ENCODE data around the gene CEP170B.
"Not testable (repeated sequence)": the region's sequence is repeated elsewhere in the genome, so short reads cannot be mapped to it uniquely, and the experiment has no call there.

The CEP170B gene

DNA sequence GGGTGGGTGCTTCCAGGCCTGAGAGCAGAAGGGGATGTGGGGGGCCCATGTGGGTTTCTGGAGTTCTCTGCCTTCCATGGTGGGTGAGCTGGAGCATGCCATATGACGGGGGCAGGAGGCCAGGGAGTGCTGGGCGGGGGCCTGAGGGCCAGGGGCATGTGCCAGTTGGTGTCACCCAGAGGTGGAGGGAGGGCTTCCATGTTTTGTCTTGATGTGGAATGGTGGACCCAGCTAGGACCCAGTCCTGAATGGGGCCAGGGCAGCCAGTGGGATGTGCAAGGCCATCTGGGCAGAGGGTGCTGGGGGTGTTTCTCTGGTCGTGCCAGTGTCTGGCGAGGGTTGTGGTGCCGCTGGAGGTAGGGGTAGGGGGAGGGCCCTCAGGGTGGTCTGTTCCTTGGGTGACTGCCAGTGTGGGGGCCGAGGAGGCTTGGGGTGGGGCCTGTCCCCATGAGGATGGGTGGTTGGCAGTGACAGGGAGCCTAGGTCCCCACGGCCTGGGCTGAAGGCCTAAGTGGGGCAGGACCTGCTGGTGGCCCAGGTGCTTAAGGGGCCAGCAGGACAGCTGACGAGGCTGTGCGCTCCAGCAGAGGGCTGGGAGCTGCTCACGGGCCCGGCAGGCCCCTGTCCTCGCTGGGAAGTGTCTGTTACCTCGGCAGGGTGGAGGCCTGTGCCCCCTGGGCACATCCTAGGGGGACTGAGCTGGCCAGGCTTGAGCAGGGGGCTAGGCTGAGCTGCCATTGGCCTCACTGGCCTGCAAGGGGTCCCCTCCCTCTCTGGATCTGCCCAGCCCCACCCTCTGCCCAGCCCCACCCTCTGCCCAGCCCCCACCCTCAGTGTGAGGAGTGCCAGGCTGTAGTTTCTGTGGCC is 26.8 kb downstream of the CEP170B start:
- peak in 1 of 5 experiments; percentile 2 for DNase-seq

DNA sequence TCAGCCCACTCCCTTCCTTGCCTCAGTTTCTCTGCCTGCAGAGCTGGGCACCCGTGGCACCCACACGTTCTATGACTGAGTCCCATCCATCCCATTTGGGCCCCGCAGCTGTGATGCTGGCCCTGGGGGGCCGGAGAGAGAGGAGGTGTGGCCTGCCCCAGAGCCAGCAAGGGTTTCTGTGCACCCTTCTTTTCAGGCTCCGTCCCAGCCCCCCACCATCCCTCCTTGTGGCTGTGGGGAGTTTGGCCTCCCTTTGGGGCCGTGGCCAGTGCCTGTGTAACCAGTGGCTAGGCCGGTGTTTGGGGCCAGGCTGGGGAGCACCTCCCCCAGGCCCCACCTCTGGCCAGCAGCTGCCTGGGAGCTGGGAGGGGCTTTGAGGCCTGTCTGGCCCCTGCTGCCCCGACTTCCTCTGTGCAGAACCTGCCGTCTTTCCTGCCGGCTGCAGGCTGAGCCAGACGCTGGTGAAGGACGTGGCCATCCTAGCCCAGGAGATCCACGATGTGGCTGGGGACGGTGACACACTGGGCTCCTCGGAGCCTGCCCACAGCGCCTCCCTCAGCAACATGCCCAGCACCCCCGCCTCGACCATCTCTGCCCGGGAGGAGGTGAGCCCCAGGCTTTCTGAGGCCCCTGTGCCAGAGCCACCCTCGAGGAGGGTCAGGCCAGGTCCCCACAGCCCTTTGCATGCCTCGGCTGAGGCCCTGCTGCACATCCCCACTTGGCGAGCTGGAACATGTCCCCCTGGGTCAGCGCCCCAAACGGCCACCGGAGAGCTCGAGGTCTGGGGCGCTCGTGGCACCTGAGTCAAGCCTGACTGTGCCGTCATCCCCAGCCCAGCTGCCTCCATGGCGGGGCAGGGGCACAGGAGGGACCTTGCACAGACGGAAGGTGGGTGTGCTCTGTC is 27.7 kb downstream of the CEP170B start:
- peak in 1 of 5 experiments; percentile 1 for DNase-seq

DNA sequence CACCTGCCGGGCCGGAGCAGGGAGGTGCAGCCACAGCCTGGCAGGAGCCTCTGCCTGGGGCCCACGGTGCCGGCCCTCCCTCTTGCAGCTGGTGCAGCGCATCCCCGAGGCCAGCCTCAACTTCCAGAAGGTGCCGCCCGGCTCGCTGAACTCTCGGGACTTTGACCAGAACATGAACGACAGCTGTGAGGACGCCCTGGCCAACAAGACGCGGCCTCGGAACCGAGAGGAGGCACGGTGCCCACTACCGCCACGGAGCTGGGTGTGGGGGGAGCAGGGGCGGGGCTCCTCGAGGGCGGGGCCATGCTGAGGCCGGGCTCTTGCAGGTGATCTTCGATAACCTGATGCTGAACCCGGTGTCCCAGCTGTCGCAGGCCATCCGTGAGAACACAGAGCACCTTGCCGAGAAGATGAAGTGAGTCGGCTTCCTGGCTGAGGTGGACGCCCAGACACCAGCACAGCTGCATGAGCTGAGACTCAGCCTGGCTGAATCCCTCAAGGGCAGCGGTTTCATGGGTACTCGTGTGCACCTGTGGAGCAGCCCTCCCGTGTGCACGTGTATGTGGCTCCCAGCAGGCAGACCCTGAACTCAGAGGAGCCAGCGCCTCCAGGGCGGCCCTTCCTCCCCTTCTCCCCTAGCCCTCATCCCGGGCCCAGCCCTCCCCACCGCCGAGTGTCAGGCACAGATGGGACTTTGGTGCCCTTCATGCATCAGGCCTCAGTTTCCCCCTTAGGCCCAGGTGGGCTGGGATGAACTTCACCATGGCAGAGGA is 28.6 kb downstream of the CEP170B start:
- no peak for DNase-seq

DNA sequence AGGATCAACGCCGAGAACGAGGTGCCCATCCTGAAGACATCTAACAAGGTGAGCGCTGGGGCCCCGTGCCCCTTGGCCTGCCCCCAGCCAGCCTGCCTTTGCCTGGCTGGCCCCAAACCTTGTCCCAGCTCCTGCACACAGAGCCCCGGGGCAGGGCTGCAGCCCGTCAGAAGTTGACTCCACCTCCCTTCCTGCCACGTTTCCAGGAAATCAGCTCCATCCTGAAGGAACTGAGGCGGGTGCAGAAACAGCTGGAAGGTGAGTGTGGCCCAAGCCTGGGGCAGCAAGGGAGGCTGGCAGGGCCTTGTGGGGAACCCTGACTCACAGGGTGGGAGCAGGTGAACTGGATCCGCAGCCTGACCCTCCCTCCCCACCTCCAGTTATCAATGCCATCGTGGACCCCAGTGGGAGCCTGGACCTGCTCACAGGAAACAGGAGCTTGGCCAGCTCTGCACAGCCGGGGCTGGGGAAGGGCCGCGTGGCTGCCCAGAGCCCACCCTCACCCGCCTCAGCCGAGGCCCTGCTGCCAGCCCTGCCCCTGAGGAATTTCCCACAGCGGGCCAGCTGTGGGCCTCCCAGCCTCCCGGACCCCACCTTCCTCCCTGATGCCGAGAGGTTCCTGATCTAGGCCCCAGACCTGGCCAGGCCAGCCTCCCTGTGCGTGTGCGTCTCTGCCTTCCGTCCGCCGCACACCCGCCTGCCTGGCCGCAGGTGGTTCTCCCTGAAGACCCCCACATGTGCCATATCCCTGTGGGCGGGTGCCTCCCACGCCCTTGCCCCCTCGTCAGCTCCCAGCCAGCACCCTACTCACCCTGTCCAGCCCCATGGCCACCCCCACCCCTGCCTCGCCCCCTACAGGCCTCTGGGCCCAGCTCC is 29.5 kb downstream of the CEP170B start:
- DNase-seq, result no peak

DNA sequence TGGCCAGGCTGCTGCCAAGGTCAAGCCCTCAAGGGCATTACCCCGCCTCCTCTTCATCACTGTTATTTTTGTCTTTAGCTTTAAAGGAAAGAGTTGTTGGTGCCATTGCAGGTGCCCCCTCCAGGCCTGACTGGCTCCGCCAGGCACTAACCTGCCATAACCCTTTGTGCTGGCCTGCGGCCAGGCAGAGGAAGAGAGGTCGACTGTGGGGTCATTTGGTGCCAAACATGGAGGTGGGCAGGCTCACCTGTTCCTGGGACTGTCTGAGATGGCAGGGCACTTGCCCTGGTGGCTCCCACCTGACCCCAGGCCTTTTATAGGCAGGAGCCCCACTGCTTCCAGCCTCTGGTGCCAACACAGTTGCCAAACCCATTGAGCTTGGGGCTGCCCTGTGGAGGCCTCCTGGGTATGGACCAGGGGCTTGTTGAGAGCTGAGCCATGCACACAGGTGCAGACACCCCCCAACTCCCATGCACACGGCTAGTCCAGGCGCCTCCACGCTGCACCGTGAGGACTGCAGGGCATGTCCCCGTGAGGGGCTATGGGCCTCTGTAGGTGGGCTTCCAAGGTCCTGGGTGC is 30.2 kb downstream of the CEP170B start:
- no peak for DNase-seq

DNA sequence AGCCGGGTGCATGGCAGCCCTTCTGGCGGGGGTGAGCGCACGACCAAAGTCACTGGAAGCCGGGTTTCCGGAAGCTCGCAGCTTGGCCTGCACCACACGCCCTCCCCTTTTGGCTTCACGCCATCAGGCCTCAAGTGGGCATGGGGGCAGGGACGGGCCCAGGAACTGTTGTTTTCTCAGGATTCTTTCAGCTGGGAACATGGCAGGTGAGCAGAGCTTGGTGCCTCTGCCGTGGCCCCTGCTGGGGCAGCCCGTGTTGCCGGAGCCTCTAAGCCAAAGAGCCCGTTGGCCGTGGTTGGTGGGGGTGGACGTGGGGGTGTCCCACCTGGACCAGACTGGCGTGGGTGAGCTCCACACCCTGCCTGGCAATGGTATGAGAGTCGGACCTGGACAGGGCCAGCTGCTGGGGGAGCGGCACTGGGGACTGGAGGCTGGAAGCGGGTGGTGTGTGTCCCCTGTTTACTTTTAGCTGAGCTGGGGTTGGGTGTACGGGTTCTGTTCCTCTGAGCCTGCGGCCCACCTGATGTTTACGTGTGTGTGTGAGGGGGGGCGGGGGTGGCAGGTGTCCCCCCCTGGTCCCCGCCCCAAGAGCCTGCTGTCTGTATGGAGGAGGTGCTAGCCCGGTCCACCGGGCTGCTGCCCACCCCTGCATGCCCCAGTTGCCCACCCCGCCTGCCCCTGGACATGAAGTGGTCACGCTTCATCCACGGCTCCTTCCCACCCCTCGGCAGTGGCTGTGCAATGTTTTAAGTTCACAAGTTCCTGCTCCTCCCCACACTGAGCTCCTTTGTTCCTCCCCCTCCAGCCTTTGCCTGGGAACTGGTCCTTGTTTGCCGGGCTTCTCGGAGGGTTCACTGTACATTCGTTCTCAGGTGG is 31.0 kb downstream of the CEP170B start:
- peak in 1 of 5 experiments; percentile 9 for DNase-seq

DNA sequence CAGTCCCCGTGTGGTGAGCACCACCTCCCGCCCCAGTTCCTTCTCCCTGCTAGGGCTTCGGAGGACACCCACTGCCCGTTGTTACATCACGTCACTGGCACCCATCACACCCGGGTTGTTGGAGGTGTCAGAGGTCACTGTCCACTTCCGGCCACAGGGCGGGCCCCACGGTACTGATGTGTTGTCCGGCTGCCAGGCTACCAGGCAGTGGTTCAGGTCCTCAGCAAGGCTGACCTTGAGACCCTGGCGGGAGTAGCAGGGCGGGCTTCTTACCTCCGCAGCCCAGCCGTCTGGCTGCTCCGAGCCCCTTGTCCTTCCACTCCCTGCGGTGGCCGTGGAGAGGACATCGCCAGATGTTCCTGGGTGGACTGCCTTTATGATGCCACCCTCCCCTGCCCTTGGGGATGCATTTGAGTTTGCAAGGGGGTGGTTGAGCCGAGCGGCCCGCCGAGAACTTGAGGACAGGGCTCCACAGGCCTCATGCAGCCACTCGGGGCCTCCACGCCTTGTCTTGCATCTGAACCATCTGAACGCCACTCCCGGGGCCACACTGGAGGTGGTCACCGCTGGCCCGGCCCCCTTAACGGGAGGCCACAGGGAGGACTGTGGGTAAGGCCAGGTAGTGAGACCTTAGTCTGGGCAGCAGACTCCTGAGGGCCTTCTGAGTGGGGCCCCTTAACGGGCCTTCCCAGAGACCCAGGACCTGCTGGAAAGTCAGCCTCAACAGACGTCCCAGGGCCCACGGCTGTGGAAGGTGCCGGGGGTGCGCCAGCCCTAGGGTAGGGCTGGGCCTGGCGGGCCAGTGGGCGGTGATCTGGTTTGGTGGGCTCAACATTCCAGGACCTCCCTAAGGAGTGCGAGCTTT is 32.5 kb downstream of the CEP170B start:
- no peak for DNase-seq

DNA sequence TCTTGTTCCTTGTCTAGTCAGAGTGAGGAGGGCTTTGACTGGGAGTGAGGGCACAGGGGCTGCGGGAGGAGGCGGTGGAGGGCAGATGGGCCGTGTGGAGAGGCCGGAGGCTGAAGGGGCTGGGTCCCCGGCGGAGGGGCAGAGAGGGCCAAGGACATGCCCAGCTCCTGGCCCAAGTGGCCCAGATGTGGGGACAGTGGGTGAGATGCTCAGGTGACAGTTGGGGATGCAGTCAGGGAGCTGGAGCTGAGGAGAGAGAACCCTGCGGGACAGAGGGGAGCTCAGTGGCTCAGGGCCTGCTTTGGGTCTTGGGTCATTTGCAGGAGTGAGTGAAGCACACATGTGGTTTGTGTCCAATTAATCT is 33.1 kb downstream of the CEP170B start:
- no peak for DNase-seq

DNA sequence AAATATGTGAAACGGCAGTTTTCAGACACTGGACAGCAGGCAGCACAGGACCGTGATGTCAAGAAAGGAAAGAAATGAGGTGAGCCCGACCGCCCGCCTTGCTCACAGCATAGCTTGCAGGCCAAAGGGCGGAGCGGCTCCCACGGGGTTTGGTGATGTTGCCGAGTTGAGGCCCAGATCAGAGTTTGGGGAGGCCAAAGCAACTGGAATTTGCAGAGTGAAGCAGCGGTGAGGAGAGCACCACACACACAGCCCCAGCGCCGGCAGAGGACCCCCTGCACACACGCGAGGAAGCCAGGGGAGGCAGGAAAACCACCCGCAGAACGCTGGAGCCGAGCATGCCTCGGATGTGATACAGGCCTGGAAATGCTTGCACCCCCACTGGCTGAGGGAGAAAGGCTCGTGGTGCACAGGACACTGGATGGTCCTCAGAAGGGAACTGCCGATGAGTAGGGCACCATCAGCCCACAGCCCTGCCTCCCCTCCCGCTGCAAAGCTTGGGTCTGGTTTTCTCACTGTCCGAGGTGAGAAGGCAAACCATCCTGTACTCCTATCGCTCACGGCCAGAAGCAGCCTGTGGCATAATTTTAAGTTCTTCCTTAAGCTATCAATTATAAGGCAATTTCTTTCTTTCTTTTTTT is 33.9 kb downstream of the CEP170B start:
- no peak for DNase-seq

DNA sequence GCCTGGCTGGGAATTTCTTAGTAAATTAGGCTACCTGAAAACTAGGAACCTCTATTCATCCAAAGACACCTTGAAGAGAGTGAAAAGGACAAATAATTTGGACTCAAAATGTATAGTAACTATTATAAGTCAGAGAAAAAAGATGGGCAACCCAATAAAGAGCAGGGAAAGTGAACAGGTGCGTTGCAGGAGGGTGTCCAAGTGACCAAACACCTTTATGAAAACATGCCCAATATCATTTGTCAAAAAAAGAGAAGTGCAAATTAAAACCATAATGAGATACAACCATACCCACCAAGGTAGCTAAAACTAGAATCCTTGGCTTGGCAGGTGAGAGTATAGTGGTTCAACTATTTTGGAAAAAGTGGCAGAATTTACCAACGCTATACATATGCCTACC is 34.7 kb downstream of the CEP170B start:
- no peak for DNase-seq

DNA sequence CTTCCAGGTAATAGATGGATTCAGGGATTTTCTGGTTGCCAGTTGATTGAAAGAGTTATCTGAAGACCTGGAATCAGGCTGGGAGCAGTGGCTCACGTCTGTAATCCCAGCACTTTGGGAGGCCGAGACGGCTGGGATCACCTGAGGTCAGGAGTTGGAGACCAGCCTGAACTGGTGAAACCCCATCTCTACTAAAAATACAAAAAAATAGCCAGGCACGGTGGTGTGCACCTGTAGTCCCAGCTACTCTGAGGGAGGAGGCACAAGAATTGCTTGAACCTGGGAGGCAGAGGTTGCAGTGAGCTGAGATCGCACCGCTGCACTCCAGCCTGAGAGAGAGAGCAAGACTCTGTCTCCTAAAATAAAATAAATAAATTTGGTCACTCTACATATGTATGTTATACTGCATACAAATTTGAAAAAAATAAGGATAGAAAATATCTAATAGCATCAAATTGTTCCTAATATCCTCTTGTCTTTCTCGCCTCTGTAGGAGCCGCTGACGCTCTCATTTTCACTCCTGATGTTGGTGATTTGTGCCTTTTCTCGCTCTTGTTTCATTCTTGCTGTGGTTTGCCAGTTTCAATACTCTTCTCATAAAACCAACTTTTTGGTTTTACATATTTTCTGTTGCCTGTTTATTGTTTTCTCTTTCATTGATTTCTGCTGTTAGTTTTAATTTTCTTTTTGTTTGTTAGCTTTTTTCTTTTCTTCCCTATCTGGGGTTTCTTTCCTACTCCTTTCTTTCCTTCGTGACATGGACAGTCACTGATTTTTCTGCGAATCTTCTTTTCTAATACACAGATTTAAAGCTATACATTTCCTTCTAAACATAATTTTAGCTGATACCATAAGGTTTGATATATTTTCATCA is 35.8 kb downstream of the CEP170B start:
- DNase-seq, result no peak

DNA sequence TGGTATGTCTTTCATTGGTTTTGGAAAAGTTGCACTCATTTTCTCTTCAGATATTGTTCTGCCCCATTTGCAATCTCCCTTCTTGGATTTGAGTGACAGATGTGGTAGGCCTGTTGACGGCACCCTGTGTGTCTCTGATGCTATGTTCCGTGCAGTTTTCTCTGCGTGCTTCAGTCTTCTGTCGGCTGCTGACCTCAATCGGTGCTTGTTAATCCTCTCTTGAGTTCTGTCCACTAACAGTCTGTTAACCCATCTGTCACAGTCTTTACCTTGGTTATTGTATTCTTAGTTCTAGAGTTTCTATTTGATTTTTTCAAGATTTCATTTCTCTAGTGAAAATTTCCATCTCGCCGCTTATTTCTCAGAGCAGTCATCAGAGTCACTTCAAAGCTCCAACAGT is 38.9 kb downstream of the CEP170B start:
- DNase-seq, result no peak

DNA sequence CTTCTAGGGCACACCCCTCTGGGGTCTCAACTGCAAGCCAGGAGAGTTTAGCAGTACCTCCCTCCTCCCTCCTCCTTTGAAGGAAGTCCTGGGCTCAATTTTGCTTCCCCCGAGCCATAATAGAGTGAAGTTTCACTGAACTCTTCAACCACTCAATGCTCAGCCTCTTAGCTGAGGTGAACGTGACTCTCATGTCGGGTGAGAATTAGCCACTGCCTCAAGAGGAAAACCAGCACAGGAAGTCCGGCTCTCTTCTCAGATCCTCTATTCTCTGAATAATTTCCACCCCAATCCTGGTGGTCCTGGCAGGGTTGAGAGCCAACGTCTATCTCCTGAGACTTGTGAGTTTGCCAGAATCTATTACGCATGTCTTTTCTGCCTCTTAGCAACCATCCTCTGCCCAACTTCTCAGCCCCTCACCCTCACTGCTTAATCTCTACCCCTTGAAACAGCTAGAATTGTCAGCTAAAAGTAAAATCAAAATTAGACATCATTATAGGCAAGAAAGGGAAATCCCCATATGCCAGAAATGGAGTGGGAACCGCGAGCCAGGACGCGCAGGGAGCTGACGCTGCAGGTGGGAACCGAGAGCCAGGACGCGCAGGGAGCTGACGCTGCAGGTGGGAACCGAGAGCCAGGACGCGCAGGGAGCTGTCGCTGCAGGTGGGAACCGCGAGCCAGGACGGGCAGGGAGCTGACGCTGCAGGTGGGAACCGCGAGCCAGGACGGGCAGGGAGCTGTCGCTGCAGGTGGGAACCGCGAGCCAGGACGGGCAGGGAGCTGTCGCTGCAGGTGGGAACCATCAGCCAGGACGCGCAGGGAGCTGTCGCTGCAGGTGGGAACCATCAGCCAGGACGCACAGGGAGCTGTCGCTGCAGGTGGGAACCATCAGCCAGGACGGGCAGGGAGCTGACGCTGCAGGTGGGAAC is 39.8 kb downstream of the CEP170B start:
- DNase-seq, result not testable (repeated sequence)

DNA sequence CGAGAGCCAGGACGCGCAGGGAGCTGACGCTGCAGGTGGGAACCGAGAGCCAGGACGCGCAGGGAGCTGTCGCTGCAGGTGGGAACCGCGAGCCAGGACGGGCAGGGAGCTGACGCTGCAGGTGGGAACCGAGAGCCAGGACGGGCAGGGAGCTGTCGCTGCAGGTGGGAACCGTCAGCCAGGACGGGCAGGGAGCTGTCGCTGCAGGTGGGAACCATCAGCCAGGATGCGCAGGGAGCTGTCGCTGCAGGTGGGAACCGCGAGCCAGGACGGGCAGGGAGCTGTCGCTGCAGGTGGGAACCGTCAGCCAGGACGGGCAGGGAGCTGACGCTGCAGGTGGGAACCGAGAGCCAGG is 40.5 kb downstream of the CEP170B start:
- DNase-seq, result not testable (repeated sequence)

DNA sequence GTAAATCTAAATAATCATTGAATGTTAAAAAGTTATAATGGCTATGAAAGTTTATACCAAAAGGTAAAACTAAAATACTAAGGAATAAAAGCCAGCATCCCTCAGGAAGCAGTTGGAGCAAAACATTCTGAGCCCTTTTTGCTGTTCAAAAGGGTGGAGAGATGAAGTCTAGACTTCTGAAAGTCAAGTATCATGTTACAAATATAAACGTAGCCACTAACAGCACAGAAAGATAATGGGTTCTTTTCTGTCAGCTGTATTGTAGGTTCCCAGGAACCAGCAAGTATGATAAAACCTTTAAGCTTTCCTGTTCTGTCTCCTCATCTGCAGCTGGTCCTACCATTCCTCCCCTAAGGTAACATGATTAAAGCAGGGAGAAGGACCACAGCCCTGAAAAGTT is 43.2 kb downstream of the CEP170B start:
- no peak for DNase-seq

DNA sequence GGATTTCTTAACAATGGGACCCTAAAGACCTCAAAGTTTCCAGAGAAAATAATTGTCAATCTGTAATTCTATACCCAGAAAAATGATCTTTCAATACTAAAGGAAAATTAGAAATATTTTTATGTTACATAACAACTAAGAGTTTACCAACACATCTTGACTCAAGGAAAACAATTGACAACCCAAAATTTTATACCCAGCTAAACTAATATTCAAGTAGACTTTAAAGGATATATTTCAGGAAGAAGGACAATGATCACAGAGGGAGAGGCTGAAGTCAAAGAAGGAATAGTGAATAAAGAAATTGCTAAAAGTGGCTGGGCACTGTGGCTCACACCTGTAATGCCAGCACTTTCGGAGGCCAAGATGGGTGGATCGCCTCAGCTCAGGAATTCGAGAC is 47.0 kb downstream of the CEP170B start:
- DNase-seq, result no peak

DNA sequence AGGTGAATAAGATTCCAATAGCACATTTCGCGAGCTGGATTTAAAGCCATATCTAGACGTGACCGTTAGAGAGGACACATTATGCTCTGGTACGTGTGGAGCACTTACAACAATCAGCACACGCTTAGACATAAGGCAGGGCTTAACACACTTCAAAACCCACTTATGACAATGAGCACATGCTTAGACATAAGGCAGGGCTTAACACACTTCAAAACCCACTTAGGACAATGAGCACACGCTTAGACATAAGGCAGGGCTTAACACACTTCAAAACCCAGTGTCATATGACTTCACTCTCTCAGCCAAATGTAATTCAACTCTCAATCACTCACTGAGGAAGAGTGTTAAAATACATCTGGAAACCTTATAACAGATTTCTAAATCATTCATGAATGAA is 48.4 kb downstream of the CEP170B start:
- no peak for DNase-seq

All from T-helper 2 cell (primary cell).